Subcutaneous abdominal adipose tissue (tissue), 5 donors: ENCODE data around the gene COA1.
"Not testable (repeated sequence)": the region's sequence is repeated elsewhere in the genome, so short reads cannot be mapped to it uniquely, and the experiment has no call there.

ENCODE experiments used
- H3K27ac ChIP-seq: one replicate; pipeline ENCODE4 v1.7.0; 2013; ENCODE audit warnings: low read depth, mild to moderate bottlenecking, inconsistent platforms, low read length, moderate library complexity
- H3K27me3 ChIP-seq, 5 donors: one replicate each; pipeline ENCODE4 v1.7.0; 2013; ENCODE audit warnings: low read length in 5 of 5, inconsistent platforms in 1 of 5; ENCODE audit not compliant: control insufficient read depth in 5 of 5, insufficient read depth in 4 of 5
- H3K36me3 ChIP-seq, 5 donors: one replicate each; pipeline ENCODE4 v1.7.0; 2013; ENCODE audit warnings: low read length in 5 of 5; ENCODE audit not compliant: control insufficient read depth in 5 of 5, insufficient read depth in 5 of 5
- H3K4me1 ChIP-seq, 5 donors: one replicate each; pipeline ENCODE4 v1.7.0; 2013; ENCODE audit warnings: low read length in 5 of 5, mild to moderate bottlenecking in 3 of 5, moderate library complexity in 1 of 5; ENCODE audit not compliant: control insufficient read depth in 5 of 5, insufficient read depth in 5 of 5
- H3K4me3 ChIP-seq, 5 donors: one replicate each; pipeline ENCODE4 v1.7.0; 2013; ENCODE audit warnings: low read length in 5 of 5, low read depth in 1 of 5
- H3K9ac ChIP-seq, 5 donors: one replicate each; pipeline ENCODE4 v1.7.0; 2013; ENCODE audit warnings: low read length in 5 of 5, mild to moderate bottlenecking in 4 of 5, moderate library complexity in 3 of 5
- H3K9me3 ChIP-seq, 5 donors: one replicate each; pipeline ENCODE4 v1.7.0; 2013; ENCODE audit warnings: low read length in 5 of 5; ENCODE audit not compliant: control insufficient read depth in 5 of 5
- donor health status: healthy.
- donor health status: healthy.
- donor health status: healthy.
- donor health status: healthy.
- donor health status: healthy.

Gene COA1

DNA sequence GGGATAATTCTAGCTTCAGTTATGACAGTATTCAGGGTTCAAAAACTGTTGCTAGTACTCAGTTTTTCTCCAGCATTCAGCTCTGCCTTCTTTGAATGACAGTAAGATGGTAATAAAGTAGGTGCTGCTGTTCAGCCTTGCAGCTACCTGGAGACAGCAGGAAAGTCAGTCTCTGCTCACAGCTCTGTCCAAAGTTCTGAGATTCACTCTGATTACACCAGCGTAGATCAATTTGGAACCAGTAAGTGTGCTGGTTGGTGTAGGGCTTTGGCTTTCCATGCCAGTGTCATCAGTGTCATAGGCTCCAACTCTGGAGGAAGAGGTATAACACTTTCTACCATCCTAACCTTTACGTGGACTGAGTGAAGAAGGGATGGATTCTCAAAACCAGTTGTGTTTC, 120.2 kb downstream of the COA1 start:
- H3K27me3 ChIP-seq, result no peaks in the 10 kb centered on the region

GRCh38 chr7:43604251-43604650, 125.1 kb downstream of the COA1 start:
- Histone ChIP-seq H3K9ac (no peak overlapping the region), H3K36me3 (peaks cover 4 to 15% (median 10%) of the 10 kb centered on the region in 5 donors), H3K9me3 (no peaks in the 10 kb centered on the region), H3K4me3 (no peak overlapping the region), H3K27ac (no peak overlapping the region), H3K27me3 (no peaks in the 10 kb centered on the region), H3K4me1 (no peaks in the 10 kb centered on the region)

More for the DNA sequence above, 120.2 kb downstream of the COA1 start:
- Histone ChIP-seq H3K4me3 (no peak overlapping the region), H3K9ac (no peak overlapping the region), H3K4me1 (peaks cover 0 to 11% (median 6%) of the 10 kb centered on the region in 5 donors), H3K36me3 (peaks cover 10 to 26% (median 14%) of the 10 kb centered on the region in 5 donors), H3K27ac (no peak overlapping the region), H3K9me3 (no peaks in the 10 kb centered on the region)

- no peak overlapping the region for H3K27ac ChIP-seq
- H3K27me3 ChIP-seq, result no peaks in the 10 kb centered on the region
- H3K9me3 ChIP-seq, result no peaks in the 10 kb centered on the region
- peaks cover 2 to 8% (median 7%) of the 10 kb centered on the region in 5 donors for H3K36me3 ChIP-seq
- H3K4me3 ChIP-seq, result no peak overlapping the region
- no peak overlapping the region for H3K9ac ChIP-seq
- no peaks in the 10 kb centered on the region for H3K4me1 ChIP-seq
Observed at GRCh38 chr7:43602256-43602655, 127.1 kb downstream of the COA1 start.

GRCh38 chr7:43600056-43600455, 129.3 kb downstream of the COA1 start:
- Histone ChIP-seq H3K9ac (no peak overlapping the region), H3K9me3 (no peaks in the 10 kb centered on the region), H3K4me3 (no peak overlapping the region), H3K27me3 (no peaks in the 10 kb centered on the region), H3K27ac (no peak overlapping the region), H3K36me3 (peaks cover 2 to 10% (median 7%) of the 10 kb centered on the region in 5 donors), H3K4me1 (peaks cover 0 to 3% (median 0%) of the 10 kb centered on the region in 5 donors)

DNA sequence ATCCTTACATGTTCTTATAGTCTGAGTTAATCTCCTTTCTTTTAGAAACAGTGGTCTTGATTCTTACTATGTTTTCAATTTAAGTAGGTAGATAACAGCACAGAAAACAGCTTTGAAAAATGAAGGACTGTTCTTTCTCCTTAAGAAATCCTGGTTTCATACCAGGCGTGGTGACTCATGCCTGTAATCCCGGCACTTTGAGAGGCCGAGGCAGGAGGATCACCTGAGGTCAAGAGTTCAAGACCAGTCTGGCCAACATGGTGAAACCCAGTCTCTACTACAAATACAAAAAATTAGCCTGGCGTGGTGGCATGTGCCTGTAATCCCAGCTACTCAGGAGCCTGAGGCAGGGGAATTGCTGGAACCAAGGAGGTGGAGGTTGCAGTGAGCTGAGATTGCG, 132.9 kb downstream of the COA1 start:
- H3K9me3 ChIP-seq, H3K4me1 ChIP-seq, H3K36me3 ChIP-seq, H3K27ac ChIP-seq, H3K9ac ChIP-seq, H3K4me3 ChIP-seq, H3K27me3 ChIP-seq: not testable (repeated sequence)

GRCh38 chr7:43594020-43594419, 135.3 kb downstream of the COA1 start:
- Histone ChIP-seq H3K4me1 (peaks cover 0 to 8% (median 0%) of the 10 kb centered on the region in 5 donors), H3K27ac (no peak overlapping the region), H3K27me3 (no peaks in the 10 kb centered on the region), H3K4me3 (no peak overlapping the region), H3K36me3 (peaks cover 0 to 7% (median 2%) of the 10 kb centered on the region in 5 donors), H3K9me3 (no peaks in the 10 kb centered on the region), H3K9ac (no peak overlapping the region)

DNA sequence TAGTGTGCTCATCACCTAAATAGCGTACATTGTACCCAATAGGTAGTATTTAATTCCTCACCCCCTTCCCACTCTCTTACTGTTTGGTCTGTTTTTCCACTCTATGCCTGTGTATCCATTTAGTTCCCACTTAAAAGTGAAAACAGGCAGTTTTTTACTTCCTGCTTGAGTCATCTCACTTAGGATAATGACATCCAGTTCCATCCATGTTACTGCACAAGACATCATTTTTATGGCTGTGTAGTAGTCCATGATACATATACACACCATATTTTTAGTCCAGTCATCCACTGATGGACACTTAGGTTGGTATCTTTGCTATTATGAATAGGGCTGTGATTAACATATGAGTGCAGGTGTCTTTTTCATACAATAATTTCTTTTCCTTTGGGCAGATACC, 136.3 kb downstream of the COA1 start:
- Histone ChIP-seq H3K9ac (no peak overlapping the region), H3K9me3 (no peaks in the 10 kb centered on the region), H3K4me3 (no peak overlapping the region), H3K27me3 (no peaks in the 10 kb centered on the region), H3K36me3 (peaks cover 0 to 3% (median 0%) of the 10 kb centered on the region in 5 donors), H3K27ac (no peak overlapping the region), H3K4me1 (peaks cover 0 to 8% (median 0%) of the 10 kb centered on the region in 5 donors)

- Histone ChIP-seq H3K4me1 (peaks cover 0 to 8% (median 0%) of the 10 kb centered on the region in 5 donors), H3K9ac (no peak overlapping the region), H3K4me3 (no peak overlapping the region), H3K9me3 (no peaks in the 10 kb centered on the region), H3K36me3 (peaks cover 0 to 3% (median 0%) of the 10 kb centered on the region in 5 donors), H3K27me3 (no peaks in the 10 kb centered on the region), H3K27ac (no peak overlapping the region)
Observed at GRCh38 chr7:43592326-43592725, 137.0 kb downstream of the COA1 start.

GRCh38 chr7:43591558-43592180, 137.7 kb downstream of the COA1 start:
- H3K9me3 ChIP-seq, result no peaks in the 10 kb centered on the region
- peaks cover 0 to 3% (median 0%) of the 10 kb centered on the region in 5 donors for H3K36me3 ChIP-seq
- H3K27me3 ChIP-seq, result no peaks in the 10 kb centered on the region
- no peak overlapping the region for H3K4me3 ChIP-seq
- H3K4me1 ChIP-seq, result peaks cover 0 to 8% (median 0%) of the 10 kb centered on the region in 5 donors
- H3K27ac ChIP-seq, result no peak overlapping the region
- H3K9ac ChIP-seq, result no peak overlapping the region

GRCh38 chr7:43590862-43591557, 138.3 kb downstream of the COA1 start:
- no peak overlapping the region for H3K4me3 ChIP-seq
- H3K4me1 ChIP-seq, result peaks cover 0 to 13% (median 5%) of the 10 kb centered on the region in 5 donors
- no peak overlapping the region for H3K27ac ChIP-seq
- no peak overlapping the region for H3K9ac ChIP-seq
- no peaks in the 10 kb centered on the region for H3K9me3 ChIP-seq
- peaks cover 0 to 2% (median 0%) of the 10 kb centered on the region in 5 donors for H3K36me3 ChIP-seq
- H3K27me3 ChIP-seq, result no peaks in the 10 kb centered on the region
